ENCODE measurements around the gene ANKRD6. TPM values are rescaled to one million over a fixed set of nuclear protein-coding genes. Genes with fewer than 3 reads are reported as not detected.
A peak's percentile ranks its signal among the peaks of the same experiment; 100 is the strongest.

ANKRD6 gene
- total and polyA plus RNA-seq, 8 donors, result 14.1 to 50.7 (median 37.2) TPM

DNA sequence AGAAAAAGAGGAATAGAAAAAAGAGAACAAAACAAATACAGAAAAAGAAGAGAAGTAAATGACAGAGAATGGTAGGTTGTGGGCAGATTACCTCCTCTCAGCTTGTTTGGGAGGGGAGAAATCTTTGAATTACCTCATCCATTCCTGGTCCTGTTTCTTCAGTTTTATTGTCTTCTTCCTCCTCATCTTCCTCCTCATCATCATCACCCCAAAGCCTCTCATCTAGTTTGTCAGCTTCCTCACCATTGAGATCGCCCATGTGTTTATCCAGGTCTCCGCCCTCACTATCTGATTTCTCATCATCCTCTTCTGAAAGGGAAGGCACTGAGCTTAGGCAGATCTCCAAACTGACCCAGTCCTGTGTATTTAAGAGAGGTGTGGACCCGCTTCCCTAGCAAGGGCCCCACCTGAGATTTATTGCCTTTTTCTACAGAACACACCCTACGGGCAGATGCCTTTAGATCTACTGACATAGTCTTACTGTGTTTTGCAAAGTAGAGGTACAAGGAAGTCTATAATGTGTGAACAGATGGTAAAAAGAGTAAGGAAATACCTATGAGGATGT lies 229.8 kb downstream of the ANKRD6 start:
- intact Hi-C loops (cut with DNase I), result no loop called here
- Histone ChIP-seq H3K4me3 (no peak overlapping the region), H3K27ac (no peak overlapping the region), H3K27me3 (no peaks in the 10 kb centered on the region), H3K4me1 (no peaks in the 10 kb centered on the region), H3K9me3 (no peaks in the 10 kb centered on the region), H3K36me3 (peaks cover 0 to 97% of the 10 kb centered on the region in 2 donors)
- ATAC-seq, result no peak
- TF ChIP-seq, protein P1, sequence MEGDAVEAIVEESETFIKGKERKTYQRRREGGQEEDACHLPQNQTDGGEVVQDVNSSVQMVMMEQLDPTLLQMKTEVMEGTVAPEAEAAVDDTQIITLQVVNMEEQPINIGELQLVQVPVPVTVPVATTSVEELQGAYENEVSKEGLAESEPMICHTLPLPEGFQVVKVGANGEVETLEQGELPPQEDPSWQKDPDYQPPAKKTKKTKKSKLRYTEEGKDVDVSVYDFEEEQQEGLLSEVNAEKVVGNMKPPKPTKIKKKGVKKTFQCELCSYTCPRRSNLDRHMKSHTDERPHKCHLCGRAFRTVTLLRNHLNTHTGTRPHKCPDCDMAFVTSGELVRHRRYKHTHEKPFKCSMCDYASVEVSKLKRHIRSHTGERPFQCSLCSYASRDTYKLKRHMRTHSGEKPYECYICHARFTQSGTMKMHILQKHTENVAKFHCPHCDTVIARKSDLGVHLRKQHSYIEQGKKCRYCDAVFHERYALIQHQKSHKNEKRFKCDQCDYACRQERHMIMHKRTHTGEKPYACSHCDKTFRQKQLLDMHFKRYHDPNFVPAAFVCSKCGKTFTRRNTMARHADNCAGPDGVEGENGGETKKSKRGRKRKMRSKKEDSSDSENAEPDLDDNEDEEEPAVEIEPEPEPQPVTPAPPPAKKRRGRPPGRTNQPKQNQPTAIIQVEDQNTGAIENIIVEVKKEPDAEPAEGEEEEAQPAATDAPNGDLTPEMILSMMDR (IDR thresholded peaks at IDR 0.05), result no peak
- DNase-seq, result no peak

DNA sequence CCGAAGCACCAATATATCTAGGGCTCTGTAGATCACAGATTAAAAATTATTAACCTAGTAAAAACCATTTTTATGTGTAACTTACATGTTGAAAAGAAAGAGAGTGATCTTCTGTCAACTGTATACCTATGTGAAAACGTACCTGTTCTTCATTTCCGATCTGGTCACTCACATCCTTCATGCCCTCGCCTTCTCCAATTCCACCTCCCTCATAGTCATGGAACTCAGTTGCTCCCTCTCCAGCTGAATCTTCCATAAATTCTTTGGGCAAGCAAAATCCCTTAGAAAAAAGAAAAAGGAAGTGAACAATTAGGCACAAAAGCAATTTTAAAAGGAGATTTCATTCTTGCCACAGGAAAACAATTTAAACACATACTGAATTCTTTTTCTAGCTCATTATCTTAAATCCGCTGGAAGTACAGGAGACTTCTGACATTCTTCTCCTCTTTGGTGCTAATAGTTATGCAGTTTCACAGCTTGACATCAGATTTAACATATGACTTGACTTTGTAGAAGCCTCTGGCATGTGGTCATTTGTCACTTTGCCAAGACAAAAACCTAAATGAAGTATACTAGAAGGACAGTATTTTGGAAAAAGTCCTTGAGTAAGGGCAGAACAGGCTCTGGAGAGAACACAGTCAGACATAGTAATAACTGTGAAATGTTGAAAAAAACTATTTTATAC lies 235.1 kb downstream of the ANKRD6 start:
- ATAC-seq (no peak), DNase-seq (peak in 1 of 4 donors; percentile 8)
- TF ChIP-seq, protein P1 (IDR thresholded peaks at IDR 0.05), result no peak
- no peaks in the 10 kb centered on the region for H3K9me3 ChIP-seq
- intact Hi-C loops (cut with DNase I), result no loop called here
- H3K27ac ChIP-seq, result no peak overlapping the region
- H3K27me3 ChIP-seq, result no peaks in the 10 kb centered on the region
- peaks cover 0 to 94% of the 10 kb centered on the region in 2 donors for H3K36me3 ChIP-seq
- H3K4me3 ChIP-seq, result no peak overlapping the region
- peaks cover 0 to 4% of the 10 kb centered on the region in 2 donors for H3K4me1 ChIP-seq

DNA sequence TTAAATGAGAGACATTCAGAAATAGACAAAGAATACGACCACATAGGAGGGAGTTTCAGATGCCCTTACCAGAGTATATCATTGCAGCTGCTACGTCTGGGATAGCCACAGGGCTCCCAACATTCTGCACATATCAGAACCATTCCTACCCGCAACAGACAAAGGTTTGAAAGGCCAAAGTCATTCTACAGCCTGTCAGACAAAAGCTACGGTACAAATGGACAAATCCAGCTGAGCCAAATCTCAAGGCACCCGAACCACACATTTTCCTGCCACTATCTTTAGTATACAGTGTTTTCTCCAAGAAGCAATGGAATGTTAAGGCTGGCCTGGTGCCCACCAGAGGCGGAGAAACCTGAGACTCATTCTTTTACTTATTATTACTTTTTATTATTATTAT lies 236.1 kb downstream of the ANKRD6 start:
- Histone ChIP-seq H3K4me3 (no peak overlapping the region), H3K27ac (no peak overlapping the region), H3K27me3 (no peaks in the 10 kb centered on the region), H3K4me1 (peaks cover 0 to 4% of the 10 kb centered on the region in 2 donors), H3K9me3 (no peaks in the 10 kb centered on the region), H3K36me3 (peaks cover 0 to 94% of the 10 kb centered on the region in 2 donors)
- intact Hi-C loops (cut with DNase I), result no loop called here
- ATAC-seq (no peak), DNase-seq (peak in 2 of 4 donors; percentile 16 to 19)
- TF ChIP-seq, protein P1 (IDR thresholded peaks at IDR 0.05), result no peak

DNA sequence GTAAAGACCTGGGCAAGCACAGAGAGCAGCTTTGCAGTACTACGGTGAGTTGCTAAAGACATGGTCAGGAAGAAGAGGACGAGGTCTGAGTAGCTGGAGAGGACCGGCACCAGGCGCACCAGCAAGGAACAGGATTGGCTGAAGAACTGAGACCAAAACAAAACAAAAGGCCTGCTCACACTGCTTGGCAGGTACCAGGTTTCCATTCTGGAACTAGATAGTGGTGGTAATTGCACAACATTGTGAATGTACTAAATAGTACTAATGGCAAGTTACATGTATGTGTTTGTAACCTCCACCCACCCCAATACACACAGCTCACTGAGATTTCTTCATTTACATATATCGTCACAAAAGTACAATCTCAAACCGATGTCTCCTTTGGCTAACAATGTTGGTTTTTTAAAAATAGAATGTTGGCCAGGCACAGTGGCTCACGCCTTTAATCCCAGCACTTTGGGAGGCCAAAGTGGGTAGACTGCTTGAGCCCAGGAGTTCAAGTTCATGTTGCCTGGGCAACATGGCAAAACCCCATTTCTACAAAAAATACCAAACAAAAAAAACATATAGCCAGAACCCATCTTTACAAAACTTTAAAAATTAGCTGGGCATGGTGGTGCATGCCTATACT lies 238.1 kb downstream of the ANKRD6 start:
- H3K9me3 ChIP-seq, result no peaks in the 10 kb centered on the region
- DNase-seq, result no peak
- TF ChIP-seq, protein P1 (IDR thresholded peaks at IDR 0.05), result no peak
- H3K36me3 ChIP-seq, result peaks cover 0 to 94% of the 10 kb centered on the region in 2 donors
- H3K4me3 ChIP-seq, result no peak overlapping the region
- H3K27ac ChIP-seq, result no peak overlapping the region
- peaks cover 0 to 4% of the 10 kb centered on the region in 2 donors for H3K4me1 ChIP-seq
- intact Hi-C loops (cut with DNase I), result no loop called here
- no peaks in the 10 kb centered on the region for H3K27me3 ChIP-seq
- ATAC-seq, result no peak
